Neural crest cell (in vitro differentiated cells): Measurements from ENCODE around the gene PODN. TPM values are rescaled to one million over a fixed set of nuclear protein-coding genes. Genes with fewer than 3 reads are reported as not detected.

Source experiments
- DNase-seq: peaks from one replicate; pipeline ENCODE4 v3.0.0; 2021; ENCODE audit warnings: low read depth, mixed read lengths, low spot score
- H3K27ac Mint-ChIP-seq: one replicate; pipeline ENCODE4 v1.8.0; 2021; ENCODE audit warnings: mild to moderate bottlenecking, mixed read lengths; ENCODE audit not compliant: unreplicated experiment
- H3K27me3 Mint-ChIP-seq: 2 replicates; pipeline ENCODE4 v1.8.0; 2021; ENCODE audit warnings: low read depth, mild to moderate bottlenecking, mixed read lengths
- H3K36me3 Mint-ChIP-seq: 2 replicates; pipeline ENCODE4 v1.8.0; 2021; ENCODE audit warnings: low read depth, mild to moderate bottlenecking, mixed read lengths
- H3K4me1 Mint-ChIP-seq: 2 replicates; pipeline ENCODE4 v1.8.0; 2021; ENCODE audit warnings: mixed read lengths
- H3K4me3 Mint-ChIP-seq: one replicate; pipeline ENCODE4 v1.8.0; 2021; ENCODE audit warnings: mild to moderate bottlenecking, mixed read lengths
- H3K9me3 Mint-ChIP-seq: 2 replicates; pipeline ENCODE4 v1.8.0; 2021; ENCODE audit warnings: mixed read lengths
- CTCF ChIP-seq: fragments of 200-600 bp; sonication (generic); conservative IDR thresholded peaks from 2 replicates; pipeline ENCODE4 v1.5.0; 2021; ENCODE audit warnings: antibody characterized with exemption, mild to moderate bottlenecking
- total RNA-seq: library from RNA; stranded (reverse); gene quantifications from 2 replicates; pipeline ENCODE4 v1.2.1, GENCODE V29; 2021

PODN gene
- total RNA-seq, 1 donor from 2014 or later: 0.65 TPM

- Mint-ChIP-seq H3K27me3 (no peaks in the 10 kb centered on the region), H3K4me3 (no peak overlapping the region), H3K9me3 (no peaks in the 10 kb centered on the region), H3K27ac (no peak overlapping the region), H3K4me1 (peaks cover 46% of the 10 kb centered on the region), H3K36me3 (no peaks in the 10 kb centered on the region)
- no peak for DNase-seq
- TF ChIP-seq CTCF: no peak
Observed at GRCh38 chr1:53125623-53126360, 63.8 kb downstream of the PODN start.

- no peak for DNase-seq
- H3K4me3 Mint-ChIP-seq: no peak overlapping the region
- H3K36me3 Mint-ChIP-seq: no peaks in the 10 kb centered on the region
- TF ChIP-seq CTCF: no peak
- H3K4me1 Mint-ChIP-seq: peaks cover 39% of the 10 kb centered on the region
- no peak overlapping the region for H3K27ac Mint-ChIP-seq
- no peaks in the 10 kb centered on the region for H3K9me3 Mint-ChIP-seq
- H3K27me3 Mint-ChIP-seq: no peaks in the 10 kb centered on the region
Observed at GRCh38 chr1:53126495-53126894, 64.5 kb downstream of the PODN start.

GRCh38 chr1:53127546-53127945 lies 65.5 kb downstream of the PODN start:
- no peak for TF ChIP-seq CTCF
- H3K4me3 Mint-ChIP-seq: no peak overlapping the region
- H3K27ac Mint-ChIP-seq: no peak overlapping the region
- H3K36me3 Mint-ChIP-seq: no peaks in the 10 kb centered on the region
- no peak for DNase-seq
- H3K9me3 Mint-ChIP-seq: no peaks in the 10 kb centered on the region
- no peaks in the 10 kb centered on the region for H3K27me3 Mint-ChIP-seq
- H3K4me1 Mint-ChIP-seq: peaks cover 34% of the 10 kb centered on the region

- no peak for TF ChIP-seq CTCF
- DNase-seq: no peak
Observed at GRCh38 chr1:53128401-53128800, 66.4 kb downstream of the PODN start.

GRCh38 chr1:53129891-53130597 lies 68.0 kb downstream of the PODN start:
- no peak overlapping the region for H3K4me3 Mint-ChIP-seq
- no peaks in the 10 kb centered on the region for H3K9me3 Mint-ChIP-seq
- peak overlapping the region; percentile 12 for H3K27ac Mint-ChIP-seq
- no peaks in the 10 kb centered on the region for H3K36me3 Mint-ChIP-seq
- DNase-seq: no peak
- no peak for TF ChIP-seq CTCF
- H3K4me1 Mint-ChIP-seq: peaks cover 23% of the 10 kb centered on the region
- no peaks in the 10 kb centered on the region for H3K27me3 Mint-ChIP-seq

More at GRCh38 chr1:53128401-53128800, 66.4 kb downstream of the PODN start:
- H3K36me3 Mint-ChIP-seq: no peaks in the 10 kb centered on the region
- peaks cover 34% of the 10 kb centered on the region for H3K4me1 Mint-ChIP-seq
- no peak overlapping the region for H3K27ac Mint-ChIP-seq
- H3K4me3 Mint-ChIP-seq: no peak overlapping the region
- no peaks in the 10 kb centered on the region for H3K9me3 Mint-ChIP-seq
- no peaks in the 10 kb centered on the region for H3K27me3 Mint-ChIP-seq
